ENCODE results near the gene PTCRA.

- TF ChIP-seq EZH2 (IDR thresholded peaks at IDR 0.05; ENCODE audit: insufficient read depth, poor library complexity, severe bottlenecking) (no peak), EZH2phosphoT487 (IDR thresholded peaks at IDR 0.05; ENCODE audit: insufficient read depth, low read depth) (no peak)
Observed at GRCh38 chr6:42933205-42933604, 17.4 kb downstream of the PTCRA start.

Measured in GM23248 (cell line).